Measurements from ENCODE around the gene AFF3.

- TF ChIP-seq ZBED1 (IDR thresholded peaks at IDR 0.05; ENCODE audit: borderline replicate concordance) = no peak
- TF ChIP-seq, protein P1, sequence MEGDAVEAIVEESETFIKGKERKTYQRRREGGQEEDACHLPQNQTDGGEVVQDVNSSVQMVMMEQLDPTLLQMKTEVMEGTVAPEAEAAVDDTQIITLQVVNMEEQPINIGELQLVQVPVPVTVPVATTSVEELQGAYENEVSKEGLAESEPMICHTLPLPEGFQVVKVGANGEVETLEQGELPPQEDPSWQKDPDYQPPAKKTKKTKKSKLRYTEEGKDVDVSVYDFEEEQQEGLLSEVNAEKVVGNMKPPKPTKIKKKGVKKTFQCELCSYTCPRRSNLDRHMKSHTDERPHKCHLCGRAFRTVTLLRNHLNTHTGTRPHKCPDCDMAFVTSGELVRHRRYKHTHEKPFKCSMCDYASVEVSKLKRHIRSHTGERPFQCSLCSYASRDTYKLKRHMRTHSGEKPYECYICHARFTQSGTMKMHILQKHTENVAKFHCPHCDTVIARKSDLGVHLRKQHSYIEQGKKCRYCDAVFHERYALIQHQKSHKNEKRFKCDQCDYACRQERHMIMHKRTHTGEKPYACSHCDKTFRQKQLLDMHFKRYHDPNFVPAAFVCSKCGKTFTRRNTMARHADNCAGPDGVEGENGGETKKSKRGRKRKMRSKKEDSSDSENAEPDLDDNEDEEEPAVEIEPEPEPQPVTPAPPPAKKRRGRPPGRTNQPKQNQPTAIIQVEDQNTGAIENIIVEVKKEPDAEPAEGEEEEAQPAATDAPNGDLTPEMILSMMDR (IDR thresholded peaks at IDR 0.05 in 2 of 3, conservative IDR thresholded peaks at IDR 0.05 in 1 of 3; ENCODE audit: control insufficient read depth in 2 of 3, extremely low read depth in 1 of 3, insufficient read depth in 1 of 3, low read depth in 3 of 3, low read length in 3 of 3) = no peak
- TF ChIP-seq, protein P2, sequence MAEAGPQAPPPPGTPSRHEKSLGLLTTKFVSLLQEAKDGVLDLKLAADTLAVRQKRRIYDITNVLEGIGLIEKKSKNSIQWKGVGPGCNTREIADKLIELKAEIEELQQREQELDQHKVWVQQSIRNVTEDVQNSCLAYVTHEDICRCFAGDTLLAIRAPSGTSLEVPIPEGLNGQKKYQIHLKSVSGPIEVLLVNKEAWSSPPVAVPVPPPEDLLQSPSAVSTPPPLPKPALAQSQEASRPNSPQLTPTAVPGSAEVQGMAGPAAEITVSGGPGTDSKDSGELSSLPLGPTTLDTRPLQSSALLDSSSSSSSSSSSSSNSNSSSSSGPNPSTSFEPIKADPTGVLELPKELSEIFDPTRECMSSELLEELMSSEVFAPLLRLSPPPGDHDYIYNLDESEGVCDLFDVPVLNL (IDR thresholded peaks at IDR 0.05; ENCODE audit: low read depth, low read length) = no peak
- no peak for TF ChIP-seq POLR2A (IDR thresholded peaks at IDR 0.05; ENCODE audit: low read depth, low read length)
- no peak for TF ChIP-seq EGR1 (IDR thresholded peaks at IDR 0.05; ENCODE audit: borderline replicate concordance in 1 of 2, low read depth in 2 of 2, low read length in 2 of 2)
- no peak for TF ChIP-seq RFX5 (IDR thresholded peaks at IDR 0.05; ENCODE audit: low read depth, low read length)
- no peak for TF ChIP-seq RAD21 (IDR thresholded peaks at IDR 0.05; ENCODE audit: insufficient read depth, low read depth, low read length)
These were observed 434.2 kb downstream of the AFF3 start for GRCh38 chr2:99708231-99708630.

All from GM12878 (cell line).